GM10847 (cell line): ENCODE results near the gene RNF34.

Source experiments
- POLR2A ChIP-seq: IDR thresholded peaks from 2 replicates; pipeline ENCODE4 v1.6.1; 2011; ENCODE audit not compliant: insufficient read length; ENCODE audit errors: extremely low read depth

The RNF34 gene

DNA sequence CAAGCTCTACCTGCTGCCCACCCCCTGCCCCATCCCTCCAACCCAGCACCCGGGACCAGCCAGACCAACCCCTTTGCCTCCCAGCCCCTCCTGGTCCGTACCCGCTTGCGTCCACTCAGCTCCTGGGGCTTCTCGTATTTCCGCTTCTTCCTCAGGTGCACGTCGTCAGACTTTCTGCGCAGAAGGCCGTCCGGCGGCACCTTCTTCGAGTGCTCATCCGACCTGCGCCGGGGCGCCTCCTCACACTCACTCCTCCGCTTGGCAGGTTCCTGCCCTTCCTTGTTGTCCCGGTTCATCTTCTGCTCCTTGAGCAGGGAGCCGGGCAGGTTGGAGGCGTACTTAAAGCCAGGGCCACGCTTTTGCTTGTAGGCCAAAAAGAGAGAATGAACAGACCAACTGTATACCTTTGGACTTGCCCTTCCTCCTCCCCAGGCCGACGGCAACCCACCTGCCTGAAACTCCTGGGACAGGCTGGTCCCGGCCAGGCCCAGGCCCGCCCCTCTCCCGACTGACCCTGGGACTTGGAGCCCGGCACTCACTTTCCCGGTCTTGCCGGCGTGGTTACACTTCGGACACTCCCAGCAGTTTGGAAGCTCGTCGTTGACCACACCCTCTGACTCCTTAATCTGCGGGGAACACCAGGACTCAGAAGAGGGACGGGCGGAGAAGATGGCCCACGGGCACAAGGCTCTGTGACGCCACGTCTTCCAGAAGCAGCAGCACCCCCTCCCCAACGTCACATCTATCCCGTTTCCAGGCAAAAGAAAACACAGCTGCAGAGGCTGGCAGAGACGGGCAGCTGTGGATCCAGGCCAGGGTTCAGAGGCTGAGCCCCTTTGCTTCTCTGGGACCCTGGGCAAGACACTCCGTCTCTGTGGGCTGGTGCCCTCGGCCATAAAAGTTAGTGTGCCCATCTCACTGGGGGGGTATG, 44.3 kb downstream of the RNF34 start:
- no peak for TF ChIP-seq POLR2A

DNA sequence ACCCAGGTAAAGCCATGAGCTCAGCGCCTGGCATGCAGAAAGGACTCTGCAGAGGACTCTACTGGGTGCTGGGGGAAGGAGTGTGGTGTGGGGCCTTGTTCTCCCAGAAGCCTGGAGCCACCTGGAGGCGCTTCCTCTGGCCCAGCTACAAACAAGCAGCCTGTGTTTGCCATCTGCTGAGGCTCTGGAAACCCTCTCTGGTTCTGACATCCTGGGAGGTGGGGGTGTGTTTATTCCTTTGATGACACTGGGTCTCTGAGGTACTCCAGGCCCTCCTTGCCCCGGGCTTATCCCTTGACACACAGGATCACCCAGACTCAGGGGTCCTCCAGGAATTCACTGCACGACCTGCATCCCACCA, 44.9 kb downstream of the RNF34 start:
- no peak for TF ChIP-seq POLR2A

DNA sequence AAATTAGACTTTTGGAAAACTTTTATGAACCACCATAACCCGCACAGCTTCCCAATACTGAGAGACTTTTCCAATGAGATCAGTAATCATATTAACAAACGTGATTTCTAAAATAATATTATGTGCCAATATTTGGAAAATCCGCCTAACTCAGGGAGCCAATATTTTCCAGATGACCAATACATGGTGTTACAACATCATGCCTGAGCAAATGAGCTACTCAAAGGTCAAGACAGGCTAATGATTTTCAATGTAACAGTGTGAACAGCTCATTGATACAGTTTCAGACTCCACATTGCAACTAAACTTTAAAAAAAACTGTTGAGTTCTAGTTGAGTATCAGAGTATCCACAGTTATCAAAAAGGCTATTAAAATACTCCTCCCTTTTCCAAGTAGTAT, 46.8 kb downstream of the RNF34 start:
- no peak for TF ChIP-seq POLR2A

DNA sequence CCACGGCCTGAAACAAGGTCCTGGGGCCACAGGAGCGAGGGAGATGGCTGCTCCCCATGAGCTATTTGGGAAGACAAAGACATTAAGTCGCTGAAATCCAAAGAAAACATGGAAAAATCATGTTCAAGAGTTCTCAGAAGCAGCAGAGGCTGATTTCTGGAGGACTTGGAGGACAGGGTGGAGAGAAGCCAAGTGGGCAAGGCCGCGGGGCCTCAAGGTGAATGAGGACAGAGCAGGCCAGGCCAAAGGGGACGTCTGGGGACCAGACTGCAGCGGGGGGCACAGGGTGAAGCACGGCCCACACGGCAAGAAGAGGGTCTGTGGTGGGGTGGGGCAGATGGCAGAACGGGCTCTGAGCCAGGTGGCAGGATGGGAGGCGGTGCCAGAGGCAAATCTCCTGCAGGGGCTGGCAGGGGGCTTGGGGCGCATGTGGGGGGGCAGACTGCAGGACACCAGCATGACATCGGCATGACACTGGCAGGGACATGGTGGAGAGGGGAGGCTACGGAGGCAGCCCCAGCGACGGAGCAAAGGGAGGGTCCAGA, 48.9 kb downstream of the RNF34 start:
- no peak for TF ChIP-seq POLR2A

DNA sequence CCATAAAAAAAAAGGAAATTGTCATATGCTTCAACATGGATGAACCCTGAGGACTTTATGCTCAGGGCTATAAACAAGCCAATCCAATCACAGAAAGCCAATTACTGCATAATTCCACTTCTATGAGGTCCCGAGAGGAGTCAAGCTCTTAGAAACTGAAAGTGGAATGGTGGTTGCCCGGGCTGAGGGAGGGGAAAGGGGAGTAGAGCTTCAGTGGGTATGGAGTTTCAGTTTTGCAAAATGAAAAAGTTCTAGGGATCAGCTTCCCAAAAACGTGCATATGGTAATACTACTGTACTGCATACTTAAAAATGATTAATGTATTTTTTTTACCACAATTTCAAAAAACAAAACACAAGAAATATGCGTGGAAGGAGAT, 52.0 kb downstream of the RNF34 start:
- no peak for TF ChIP-seq POLR2A

DNA sequence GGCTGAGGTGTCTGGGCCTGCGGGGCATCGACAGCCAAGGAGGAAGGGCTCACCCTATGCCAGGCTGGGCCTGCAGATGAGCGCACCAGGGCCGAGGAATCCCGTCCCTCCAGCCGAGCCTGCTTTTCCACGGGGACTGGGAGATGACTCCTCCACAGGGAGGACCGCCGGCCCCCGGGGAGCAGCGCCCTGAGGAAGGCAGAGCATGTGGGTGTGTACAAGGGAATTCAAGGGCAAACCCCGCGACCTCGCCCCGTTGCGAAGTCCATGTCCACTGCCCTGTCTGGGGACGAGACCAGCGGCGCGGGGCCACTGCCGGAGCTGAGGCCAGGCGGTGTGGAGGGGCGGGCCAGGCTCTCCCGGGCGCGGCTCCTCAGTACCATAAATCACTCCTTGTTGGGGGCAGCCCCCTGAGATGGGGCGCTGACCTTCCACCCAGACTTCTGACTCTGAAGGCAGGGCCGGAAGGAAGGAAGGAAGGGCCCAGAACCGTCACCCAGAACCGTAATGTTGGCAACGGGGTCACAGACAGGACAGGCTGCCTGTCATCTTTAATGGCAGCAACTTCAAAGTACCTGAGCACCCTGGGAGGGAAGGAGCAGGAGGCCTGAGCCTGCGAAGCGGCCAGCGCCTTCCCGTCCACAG, 52.5 kb downstream of the RNF34 start:
- no peak for TF ChIP-seq POLR2A

DNA sequence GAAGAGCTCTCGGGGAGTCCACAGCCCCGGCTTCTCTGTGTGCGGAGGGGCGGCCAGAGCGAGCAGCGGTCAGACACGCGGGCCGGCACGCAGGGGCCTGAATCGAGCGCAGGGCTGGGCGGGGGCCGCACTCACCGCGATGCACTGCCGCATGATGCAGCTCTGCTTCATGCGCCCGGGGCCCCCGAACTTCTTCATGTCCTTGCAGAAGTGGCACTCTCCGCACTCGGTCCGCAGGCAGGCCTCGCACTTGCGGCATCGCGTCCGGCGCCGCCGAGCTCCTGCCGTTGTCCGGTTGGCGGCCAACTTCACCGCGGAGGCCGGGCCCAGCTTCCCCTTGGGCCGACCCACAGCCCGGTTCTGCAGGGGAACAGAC, 53.1 kb downstream of the RNF34 start:
- no peak for TF ChIP-seq POLR2A

DNA sequence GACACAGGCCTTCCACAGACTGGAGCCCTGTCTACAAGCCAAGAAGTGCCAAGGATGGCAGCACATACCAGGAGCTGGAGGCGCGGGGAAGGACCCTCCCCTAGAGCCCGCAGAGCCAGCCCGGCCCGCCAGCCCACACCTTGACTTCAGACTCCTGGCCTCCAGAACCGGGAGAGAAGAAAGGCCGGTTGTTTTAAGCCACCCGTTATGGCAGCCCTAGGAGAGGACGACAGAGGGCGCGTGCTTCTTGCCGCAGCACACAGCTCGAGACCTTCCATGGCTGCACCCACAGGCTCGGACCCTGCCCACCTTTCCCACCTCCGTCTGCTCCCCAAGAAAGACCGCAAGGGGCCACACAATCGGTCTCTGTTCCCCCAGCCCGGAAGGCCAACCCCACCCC, 53.7 kb downstream of the RNF34 start:
- no peak for TF ChIP-seq POLR2A

DNA sequence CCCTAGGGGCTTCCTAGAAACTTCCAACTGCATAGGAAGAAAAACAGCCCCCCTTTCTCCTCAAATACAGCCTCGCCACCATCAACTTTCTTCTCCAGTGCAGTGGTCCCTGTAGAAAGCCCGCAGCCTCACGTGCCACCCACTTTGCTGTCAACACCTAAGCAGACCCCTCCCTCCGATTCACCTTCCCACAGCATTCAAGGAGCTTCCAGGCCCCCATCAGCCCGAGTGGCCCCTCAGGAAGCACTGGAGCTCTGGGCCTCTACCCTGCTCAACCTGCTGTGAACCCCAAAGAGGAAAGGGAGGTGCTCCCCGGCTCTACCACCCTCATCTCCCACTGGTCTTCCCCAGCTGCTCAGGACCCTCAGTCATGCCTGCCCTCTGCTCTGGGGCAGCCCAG, 55.0 kb downstream of the RNF34 start:
- TF ChIP-seq POLR2A = no peak

DNA sequence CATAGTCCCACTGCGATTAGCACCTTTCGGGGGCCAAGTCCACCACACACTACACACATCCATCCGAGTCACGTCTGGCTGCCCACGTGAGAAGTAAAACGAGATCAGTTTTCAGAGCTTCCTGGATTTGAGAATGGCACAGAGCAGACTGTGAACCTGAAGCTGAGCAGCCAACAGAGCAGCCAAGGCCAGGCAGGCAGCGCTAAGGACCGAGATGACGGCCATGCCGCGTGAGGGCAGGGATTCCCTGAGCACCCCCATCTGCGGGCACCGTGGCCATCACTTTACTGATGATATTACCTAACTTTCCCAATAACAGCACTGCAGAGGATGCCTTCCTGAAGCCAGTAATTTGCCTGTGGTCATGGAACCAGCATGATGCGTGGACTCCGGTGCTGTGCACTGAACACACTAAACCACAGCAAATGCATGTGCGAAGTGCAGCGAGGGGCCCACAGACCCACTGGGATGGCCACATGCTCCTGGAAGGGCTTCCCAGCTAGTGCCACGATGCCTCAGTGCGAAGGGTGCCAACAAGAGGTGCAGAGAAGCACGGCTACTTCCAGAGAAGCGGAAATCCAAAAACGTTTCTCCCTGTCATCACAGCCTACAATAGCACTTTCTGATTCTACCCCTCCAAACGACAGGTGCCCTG, 56.0 kb downstream of the RNF34 start:
- TF ChIP-seq POLR2A = no peak

DNA sequence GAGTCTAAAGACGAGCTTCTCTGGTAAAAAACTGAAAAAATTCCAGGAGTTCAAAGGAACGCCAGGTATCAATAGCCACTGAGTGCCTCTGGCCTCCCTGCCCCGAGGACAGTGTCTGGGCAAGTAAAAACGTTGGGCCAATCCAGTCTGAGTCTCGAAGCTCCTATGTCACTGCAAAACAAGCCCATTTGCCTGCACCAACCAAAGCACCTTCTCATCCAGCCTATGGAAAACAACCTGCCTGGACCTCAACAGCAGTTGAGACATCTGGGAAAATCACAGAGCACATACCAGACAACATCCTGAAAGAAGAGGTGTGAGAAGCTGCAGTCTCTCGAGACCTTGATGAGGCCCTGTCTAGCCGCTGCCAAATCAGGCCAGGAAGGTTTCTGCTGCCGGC, 56.6 kb downstream of the RNF34 start:
- no peak for TF ChIP-seq POLR2A

DNA sequence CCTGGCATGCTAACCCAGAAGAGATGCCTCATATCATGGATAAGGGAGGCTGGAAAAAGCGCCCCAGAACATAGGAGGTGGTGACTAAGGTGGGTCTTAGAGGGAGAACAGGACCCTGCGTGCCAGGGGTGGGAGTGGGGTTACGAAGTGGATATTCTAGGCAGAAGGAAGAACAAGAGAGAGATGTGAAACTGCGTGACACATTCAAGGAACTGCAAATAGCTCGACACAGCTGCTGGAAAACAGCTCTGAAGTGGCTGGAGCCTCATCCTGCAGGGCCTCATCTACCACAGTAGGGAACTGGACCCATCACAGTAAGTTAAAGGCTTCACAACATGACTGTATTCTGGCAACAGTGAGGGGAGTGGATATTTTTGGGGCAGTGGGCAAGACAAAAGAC, 61.1 kb downstream of the RNF34 start:
- TF ChIP-seq POLR2A = no peak

DNA sequence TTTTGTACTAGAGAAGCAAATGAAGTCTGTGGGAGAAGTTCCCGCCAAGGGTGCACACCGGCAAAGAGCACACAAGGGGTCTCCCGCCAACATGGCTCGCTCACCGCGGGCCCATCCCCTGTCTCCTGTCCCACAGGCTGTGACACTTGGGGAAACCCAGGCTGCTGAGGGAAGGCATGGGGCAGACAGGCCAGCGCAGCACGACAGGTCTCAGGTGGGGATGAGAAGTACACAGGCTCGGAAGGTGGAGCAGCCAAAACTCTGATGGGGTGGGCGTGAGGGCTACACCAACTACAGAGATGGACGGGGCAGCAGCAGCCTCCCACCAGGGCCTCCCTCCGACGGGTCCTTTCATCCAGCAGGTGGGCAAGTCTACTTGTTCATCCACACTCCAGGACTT, 64.4 kb downstream of the RNF34 start:
- no peak for TF ChIP-seq POLR2A

DNA sequence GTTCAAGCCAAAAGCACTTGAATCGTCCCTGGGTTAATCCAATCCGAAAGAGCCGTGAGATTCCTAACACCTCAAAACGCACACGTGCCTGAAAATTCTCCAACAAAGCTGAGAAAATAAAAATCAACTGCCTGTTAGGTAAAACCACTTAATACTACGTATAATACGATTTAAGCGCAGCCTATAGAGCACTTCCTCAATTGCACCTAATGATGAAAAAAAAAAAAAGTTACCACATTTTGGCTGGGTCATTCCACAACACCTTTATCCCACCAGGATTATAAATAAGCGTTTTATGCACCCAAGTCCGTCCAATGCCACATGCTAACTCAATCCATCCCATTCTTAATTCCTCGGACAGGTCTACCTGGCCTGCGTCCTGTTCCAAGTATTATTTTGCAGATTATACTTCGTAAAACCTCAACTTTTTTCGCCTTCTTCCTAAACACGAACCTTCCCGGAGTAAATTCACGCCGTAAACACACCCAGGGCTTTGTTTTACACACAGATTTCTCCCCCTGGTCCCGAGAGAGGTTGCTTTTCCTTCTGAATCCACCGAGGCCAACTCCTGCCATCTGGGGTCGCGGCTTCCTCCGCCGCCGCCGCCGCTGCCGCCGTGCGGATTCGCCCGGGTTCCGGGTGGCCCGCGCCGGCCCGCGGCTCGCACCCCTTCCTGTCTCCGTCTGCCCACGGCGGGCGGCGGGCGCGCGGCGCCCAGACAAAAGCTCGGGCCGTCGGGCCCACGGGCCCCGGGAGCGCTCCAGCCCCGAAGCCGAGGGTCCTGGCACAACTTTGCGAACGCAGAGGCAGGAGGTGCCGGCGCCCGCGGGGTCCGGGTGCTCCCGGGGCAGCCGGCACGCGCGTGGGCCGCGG, 66.2 kb downstream of the RNF34 start:
- no peak for TF ChIP-seq POLR2A

DNA sequence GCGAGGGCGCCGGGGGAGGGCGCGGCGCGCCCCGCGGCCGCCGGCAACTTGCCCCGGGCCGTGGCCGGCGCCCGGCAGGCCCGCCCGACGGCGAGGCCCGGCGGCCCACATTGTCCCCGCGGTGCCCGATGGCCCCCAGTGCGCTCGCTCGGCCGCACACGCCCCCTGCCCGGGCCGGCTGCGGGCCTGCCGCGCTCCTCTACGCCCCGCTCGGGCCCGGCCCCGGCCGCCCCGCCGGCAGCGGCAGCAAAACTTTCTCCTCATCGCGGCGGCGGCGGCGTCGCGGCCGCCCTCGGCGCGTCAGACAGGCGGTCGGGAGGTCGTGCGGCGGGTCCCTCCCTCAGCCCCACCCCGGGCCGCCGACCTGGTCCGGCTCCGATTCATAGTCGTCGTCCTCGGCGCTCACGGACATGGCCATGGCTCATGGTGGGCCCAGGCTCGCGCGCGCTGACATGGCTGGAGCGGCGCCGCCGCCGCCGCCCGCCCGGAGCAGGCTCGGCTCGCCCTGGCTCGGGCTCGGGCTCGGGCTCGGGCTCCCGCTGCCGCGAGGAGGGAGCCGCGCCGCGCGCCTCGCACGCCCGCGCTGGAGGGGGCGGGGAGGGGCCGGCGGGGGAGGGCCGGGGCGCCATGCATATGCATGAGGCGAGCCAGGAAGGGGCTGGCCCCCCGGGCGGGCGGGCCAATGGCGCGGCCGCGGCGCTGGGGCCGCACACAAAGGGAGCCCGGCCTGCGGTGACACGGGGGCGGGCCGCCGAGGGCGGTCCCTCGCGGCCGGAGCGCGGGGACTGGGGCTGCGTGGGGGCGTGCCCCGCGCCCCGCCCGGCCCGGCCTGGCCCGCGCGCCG, 67.1 kb downstream of the RNF34 start:
- TF ChIP-seq POLR2A = no peak
